ENCODE results near the gene RAI1.

Gene RAI1

GRCh38 chr17:17709815-17710321 is 28.6 kb downstream of the RAI1 start:
- Histone ChIP-seq H3K27ac (peak overlapping the region in 4 of 21 experiments; percentile 49 to 76 (median 64)), H3K4me3 (no peak overlapping the region)

DNA sequence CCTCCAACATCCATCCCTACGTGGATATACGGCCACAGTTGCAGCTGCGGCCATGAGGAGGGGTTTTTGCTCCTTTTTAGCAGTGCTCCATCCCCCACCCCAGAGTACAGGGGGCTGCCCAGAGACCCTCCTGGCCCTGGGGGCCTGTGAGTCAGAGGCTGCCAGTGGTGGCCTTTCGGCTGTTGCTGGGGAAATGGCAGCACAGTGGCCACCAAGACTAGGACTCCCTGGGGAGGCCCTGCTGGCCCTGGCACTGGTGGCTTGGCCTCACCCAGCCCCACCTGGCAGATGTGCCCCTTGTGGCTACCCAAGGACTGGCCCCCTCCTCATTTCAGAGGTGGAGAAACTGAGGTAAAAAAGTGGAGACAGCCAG is 29.1 kb downstream of the RAI1 start:
- H3K27ac ChIP-seq, result peak overlapping the region in 6 of 21 experiments; percentile 4 to 76 (median 54)
- H3K4me3 ChIP-seq, result no peak overlapping the region

DNA sequence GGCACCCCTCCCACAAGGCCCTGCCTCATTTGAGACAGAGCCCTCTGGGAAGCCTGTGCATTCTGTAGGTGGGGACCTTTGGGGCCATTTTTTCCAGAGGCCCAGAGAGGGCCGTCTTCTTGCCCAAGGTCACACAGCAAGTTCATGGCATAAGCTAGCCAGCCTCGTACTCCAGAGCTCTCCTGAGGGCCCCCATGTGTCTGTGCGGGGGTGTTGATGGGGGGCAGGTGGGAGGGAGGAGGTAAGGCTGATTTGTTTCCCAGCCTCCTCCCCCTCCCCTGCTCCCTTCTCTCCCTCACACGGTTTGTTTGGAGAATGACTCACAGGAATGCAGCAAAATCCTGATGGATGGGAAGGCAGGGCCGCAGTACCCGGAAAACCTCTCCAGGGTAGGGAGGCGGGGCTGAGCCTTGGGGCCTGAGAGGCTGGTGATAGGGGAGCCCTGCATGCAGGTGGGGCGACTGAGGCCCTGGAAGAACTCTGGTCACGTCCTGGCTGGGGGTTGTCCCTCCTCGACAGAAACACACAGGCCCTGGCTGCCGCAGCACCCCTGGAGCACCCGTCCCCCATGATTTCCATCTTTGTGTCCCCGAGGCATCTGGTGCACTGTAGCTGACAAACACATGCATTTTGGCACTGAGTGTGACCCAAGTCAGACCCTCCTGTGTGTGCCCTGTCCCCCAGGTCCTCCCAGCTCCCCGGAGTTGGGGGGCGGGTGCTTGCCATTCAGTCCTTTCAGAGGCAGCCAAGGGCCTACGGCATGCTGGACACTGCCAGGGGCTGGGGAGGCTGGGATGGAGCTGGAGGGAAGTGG is 29.7 kb downstream of the RAI1 start:
- peak overlapping the region in 16 of 21 experiments; percentile 4 to 76 (median 36) for H3K27ac ChIP-seq
- H3K4me3 ChIP-seq, result no peak overlapping the region

DNA sequence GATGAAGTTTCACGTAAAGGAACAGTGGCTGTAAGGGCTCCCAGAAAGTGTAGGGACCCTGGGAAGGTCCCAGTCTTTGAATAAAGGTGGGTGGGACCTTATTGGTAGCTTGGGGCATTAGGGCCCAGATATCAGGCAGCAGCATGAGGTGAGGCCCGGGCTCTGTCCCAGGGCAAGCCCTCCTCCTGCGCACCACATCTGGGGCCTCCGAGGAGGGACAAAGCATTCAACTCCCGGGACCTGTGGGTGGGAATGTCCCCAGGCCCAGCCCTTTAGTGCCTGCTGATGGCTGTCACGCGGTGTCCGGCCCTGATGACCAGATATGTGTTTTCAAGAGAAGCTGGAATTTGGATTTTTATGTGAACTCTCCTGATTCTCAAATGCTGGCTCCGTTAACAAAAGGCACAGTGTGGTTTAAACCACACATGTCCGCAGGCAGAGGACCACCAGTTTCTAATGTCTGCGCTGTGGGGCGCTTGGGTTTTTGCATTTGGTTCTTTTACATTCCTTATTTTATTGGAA is 30.4 kb downstream of the RAI1 start:
- Histone ChIP-seq H3K27ac (peak overlapping the region in 16 of 21 experiments; percentile 4 to 76 (median 36)), H3K4me3 (no peak overlapping the region)

- no peak overlapping the region for H3K4me3 ChIP-seq
- H3K27ac ChIP-seq, result peak overlapping the region in 6 of 21 experiments; percentile 9 to 76 (median 48)
Observed at GRCh38 chr17:17712268-17712924, 31.1 kb downstream of the RAI1 start.

DNA sequence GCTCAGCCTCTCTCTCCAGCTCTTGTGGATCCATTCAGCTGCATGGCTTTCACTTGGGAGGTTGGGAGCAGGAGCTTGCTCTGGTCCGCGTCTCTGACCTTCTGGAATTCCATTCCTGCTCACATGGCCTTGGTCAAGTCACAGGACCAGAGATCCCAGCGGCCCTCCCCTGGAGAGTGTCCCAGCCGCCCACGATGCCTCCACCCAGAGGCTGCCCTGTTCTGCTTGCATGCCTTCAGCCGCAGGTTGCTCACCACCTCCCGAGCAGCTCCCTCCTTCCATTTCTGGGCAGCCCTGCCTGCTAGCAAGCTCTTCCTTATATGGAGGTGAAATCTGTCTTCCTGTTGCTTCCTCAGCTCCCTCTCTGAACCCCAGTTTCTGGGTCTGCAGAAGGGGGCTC is 32.6 kb downstream of the RAI1 start:
- H3K4me3 ChIP-seq, result no peak overlapping the region
- peak overlapping the region in 6 of 21 experiments; percentile 4 to 39 (median 26) for H3K27ac ChIP-seq

- Histone ChIP-seq H3K27ac (peak overlapping the region in 6 of 21 experiments; percentile 4 to 39 (median 26)), H3K4me3 (no peak overlapping the region)
Observed at GRCh38 chr17:17714261-17714866, 33.1 kb downstream of the RAI1 start.

DNA sequence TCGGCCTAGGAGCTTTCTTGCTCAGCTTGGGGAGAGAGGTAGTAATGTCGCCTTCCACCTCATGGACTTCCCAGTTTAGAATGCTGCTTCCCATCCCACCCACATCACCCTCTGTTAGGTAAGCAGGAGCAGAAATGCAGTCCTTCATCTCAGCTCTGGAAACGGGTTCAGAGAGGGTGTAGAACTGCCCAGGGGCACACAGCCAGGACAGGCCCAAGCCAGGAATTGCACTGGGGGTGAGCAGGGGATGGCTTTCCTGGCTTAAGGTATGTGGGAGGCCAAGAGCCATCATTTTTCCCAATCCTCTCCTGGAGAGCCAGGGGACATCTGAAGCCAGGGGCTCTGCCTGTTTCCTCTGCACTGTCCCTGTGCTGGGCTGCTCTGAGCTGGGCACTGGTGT is 33.6 kb downstream of the RAI1 start:
- Histone ChIP-seq H3K4me3 (no peak overlapping the region), H3K27ac (peak overlapping the region in 1 of 21 experiments; percentile 23)

- H3K4me3 ChIP-seq, result no peak overlapping the region
- no peak overlapping the region for H3K27ac ChIP-seq
Observed at GRCh38 chr17:17716837-17717523, 35.7 kb downstream of the RAI1 start.

- Histone ChIP-seq H3K27ac (no peak overlapping the region), H3K4me3 (no peak overlapping the region)
Observed at GRCh38 chr17:17718251-17718650, 37.0 kb downstream of the RAI1 start.

DNA sequence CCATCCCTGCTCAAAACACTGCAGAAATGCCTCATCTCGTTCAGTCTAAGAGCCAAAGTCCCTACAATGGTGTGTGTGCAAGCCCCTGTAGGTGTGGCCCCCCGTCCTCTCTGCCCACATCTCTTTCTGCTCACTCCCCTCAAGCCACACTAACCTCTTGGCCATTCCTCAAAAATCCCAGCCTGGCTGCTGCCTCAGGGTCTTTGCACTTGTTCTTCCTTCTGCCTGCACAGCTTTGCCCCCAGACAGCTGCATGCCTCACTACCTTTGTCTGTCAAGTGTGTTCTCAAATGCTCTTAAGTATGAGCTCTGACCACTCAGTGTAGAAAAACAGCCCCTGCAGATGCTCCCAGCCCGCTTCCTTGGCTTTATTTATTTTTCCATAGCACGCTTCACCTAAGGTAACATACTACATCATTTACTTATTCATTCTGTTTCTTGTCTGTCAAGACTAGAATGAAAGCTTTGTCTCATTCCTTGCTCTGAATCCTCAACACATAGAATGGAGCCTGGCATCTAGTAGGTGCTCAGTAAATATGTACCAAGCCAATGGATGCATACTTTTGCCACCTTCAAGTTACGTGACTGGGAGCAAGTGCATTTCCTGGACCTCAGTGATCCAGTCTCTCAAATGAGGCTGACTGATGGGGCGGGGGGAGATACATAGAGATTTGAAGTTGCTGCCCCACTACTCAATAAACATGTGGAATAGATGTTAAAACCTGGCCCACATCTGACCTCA is 38.1 kb downstream of the RAI1 start:
- H3K4me3 ChIP-seq, result no peak overlapping the region
- no peak overlapping the region for H3K27ac ChIP-seq

DNA sequence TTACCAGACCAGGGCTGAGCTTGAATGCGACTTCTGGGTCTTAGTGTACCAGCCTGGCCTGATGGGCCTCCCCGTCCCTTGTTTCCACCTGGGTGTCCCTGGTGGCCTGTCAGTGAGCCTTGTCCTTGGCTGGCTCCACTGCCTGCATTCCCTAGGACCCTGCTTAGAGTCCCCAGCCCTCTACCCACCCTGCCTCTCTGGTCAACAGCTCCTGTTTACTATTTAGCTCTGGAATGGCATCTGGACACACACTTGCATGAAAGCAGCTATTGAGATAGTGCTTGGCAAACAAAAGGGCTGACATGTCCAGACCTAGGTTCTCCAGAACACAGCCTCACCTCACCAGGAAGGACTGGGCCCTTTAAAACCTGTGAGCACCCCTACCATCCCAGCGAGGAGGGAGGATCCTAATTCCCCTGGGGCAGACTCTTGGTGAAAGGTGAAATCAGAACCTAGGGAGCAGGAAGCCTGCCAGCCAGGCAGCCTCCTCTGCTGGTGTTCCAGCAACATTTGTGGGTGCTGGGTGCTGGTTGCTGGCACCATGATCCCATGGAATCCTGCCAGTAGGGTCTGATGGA is 38.8 kb downstream of the RAI1 start:
- Histone ChIP-seq H3K27ac (peak overlapping the region in 2 of 21 experiments; percentile 2 to 10), H3K4me3 (no peak overlapping the region)

DNA sequence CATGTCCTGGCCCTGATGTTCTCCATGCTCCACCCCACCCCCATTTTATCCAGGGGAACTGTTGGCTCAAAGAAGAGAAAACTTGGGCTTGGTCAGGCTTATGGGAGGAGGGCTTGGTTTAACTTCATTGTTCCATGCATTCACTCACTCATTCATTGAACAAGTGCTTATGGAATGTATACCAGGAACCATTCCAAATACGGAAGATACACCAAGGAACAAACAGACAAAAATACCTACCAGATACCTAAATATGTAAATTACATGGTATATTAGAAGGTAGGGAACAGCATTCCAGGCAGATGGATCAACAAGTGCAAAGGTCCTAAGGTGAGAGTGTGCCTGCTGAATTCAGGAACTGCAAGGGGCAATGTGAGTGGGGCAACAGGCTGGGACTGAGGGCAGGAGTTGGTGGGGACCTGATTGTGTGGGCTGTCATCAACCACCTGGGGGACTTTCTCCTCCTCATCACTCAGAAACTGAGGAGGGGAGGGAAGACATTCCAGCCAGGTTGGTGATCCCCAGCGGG is 39.9 kb downstream of the RAI1 start:
- Histone ChIP-seq H3K4me3 (no peak overlapping the region), H3K27ac (no peak overlapping the region)

GRCh38 chr17:17722081-17722905 is 41.0 kb downstream of the RAI1 start:
- Histone ChIP-seq H3K4me3 (peak overlapping the region in 4 of 7 experiments; percentile 35 to 62 (median 56)), H3K27ac (peak overlapping the region in 9 of 21 experiments; percentile 6 to 67 (median 27))

DNA sequence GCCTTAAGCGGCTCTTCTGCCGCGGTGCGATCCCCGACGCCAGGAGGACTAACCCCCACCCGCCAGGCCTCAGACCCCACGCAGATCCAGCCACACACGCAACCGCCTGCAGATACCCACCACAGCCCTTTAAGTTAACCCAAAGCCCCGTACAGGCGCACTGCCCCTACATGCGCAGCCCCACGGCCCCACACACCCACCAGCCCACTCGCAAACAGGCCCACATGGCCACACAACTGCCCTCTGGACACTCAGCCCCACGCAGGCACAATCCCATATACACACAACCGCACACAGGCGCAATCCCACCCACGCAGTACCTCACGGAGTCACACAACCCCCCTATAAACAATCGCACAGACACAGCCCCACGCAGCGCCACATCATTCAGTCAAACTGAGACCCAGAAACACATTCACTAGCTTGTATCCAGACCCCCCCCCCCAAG is 41.7 kb downstream of the RAI1 start:
- Histone ChIP-seq H3K27ac (peak overlapping the region in 11 of 21 experiments; percentile 3 to 81 (median 27)), H3K4me3 (peak overlapping the region; percentile 26 to 62 (median 49))

DNA sequence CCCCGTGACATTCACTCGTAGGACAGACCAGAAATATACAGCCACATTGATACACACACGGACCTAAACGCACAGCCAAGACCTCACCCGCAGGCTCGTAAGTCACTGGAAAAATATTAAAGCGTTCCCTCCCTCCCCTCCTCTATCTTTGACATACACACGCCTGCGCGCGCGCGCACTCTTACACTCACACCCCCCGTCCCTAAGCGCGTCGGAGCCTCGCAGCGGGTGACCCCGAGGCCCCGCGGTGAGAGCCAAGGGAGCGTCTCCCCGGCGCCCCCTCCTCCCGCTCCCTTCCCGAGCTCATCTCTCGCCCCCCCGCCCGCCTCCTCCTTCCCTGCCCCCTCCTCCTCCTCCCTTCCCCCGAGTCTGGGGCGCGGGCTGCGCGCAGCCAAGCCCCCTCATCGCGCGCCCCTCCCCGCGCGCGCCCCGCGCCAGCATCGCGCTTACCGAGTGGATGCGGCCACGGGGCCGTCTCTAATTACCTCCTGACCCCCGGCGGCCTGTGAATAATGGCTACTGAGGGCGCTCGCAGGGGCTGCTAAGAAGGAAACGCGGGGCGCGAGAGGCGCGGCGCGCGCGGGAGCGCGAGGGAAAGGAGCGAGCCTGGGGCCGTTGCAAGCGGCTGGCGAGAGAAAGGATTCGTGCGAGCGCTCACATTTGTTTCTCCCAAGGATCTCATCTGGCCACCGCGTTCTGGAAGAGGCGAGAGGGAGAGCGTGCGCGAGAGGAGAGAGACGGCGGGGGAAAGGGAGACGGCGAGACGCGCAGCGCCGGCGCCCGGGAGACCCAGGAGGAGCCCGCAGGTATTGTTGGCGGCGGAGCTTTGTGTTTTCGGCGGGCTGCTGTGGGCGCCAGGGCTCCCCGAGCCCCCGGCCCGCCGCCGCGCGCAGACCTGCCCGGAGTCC is 42.4 kb downstream of the RAI1 start:
- H3K27ac ChIP-seq, result peak overlapping the region in 15 of 21 experiments; percentile 2 to 81 (median 62)
- H3K4me3 ChIP-seq, result peak overlapping the region; percentile 26 to 62 (median 49)
